ENCODE data around the gene METTL16. TPM values are rescaled to one million over a fixed set of nuclear protein-coding genes. Genes with fewer than 3 reads are reported as not detected.

Gene METTL16
- total RNA-seq, 4 donors from 2014 or later = 25.1 to 118 (median 49.3) TPM

Small RNA genes within 50 kb of the gene (small RNA-seq; reads per million reads assigned to genes)
- gene AC006435.3 (not detected), gene AC006435.4 (not detected), gene AC006435.5 (not detected)

Other genes with a start within 250 kb of the METTL16 start
- gene SMG6, start 208.1 kb downstream of the METTL16 start, total RNA-seq = 10 to 100 TPM; 13.3 to 74.9 (median 41.6) TPM
- 10 to 100 TPM in 2 of 4 donors, 1 to 10 TPM in 2; 5.6 to 29.2 (median 13.4) TPM for gene SRR, start 207.9 kb downstream of the METTL16 start, total RNA-seq
- 10 to 100 TPM in 3 of 4 donors, 1 to 10 TPM in 1; 2.1 to 43.3 (median 23.5) TPM for gene TSR1, start 175.4 kb downstream of the METTL16 start, total RNA-seq
- 10 to 100 TPM; 13.2 to 77.5 (median 51.2) TPM for gene SGSM2, start 174.4 kb downstream of the METTL16 start, total RNA-seq
- gene MNT, start 110.8 kb downstream of the METTL16 start, total RNA-seq = 10 to 100 TPM in 1 of 4 donors, 1 to 10 TPM in 3; 1.8 to 32.6 (median 7.8) TPM
- 100 to 1,000 TPM in 3 of 4 donors, 10 to 100 TPM in 1; 84.4 to 189 (median 159) TPM for gene PAFAH1B1, start 81.8 kb upstream of the METTL16 start, total RNA-seq
- 10 to 100 TPM in 3 of 4 donors, 1 to 10 TPM in 1; 9.2 to 40.3 (median 20.1) TPM for gene CLUH, start 199.9 kb upstream of the METTL16 start, total RNA-seq
- under 1 TPM in 1 of 4 donors, not detected in 3; 0.21 TPM for gene CCDC92B, start 237.8 kb upstream of the METTL16 start, total RNA-seq

Measured in uterus (tissue), 4 donors.